H1 (cell line): ENCODE measurements around the gene SLC31A2. TPM values are rescaled to one million over a fixed set of nuclear protein-coding genes. Genes with fewer than 3 reads are reported as not detected.

ENCODE experiments used
- CTCF ChIA-PET: fragments of 300-600 bp; sonication (Branson Sonifier 250); formaldehyde crosslinking; loops from one replicate; lab custom pipeline; 2021; ENCODE audit not compliant: partially characterized antibody; lab: Charles Lee
- POLR2A ChIA-PET: fragments of 300-600 bp; sonication (Branson Sonifier 250); formaldehyde crosslinking; loops from one replicate; lab custom pipeline; 2021; ENCODE audit warnings: inconsistent platforms; ENCODE audit not compliant: partially characterized antibody; lab: Charles Lee
- DNase-seq, 2 experiments: peaks; one replicate each; pipeline versions ENCODE4 v3.0.0 to v3.0.0-alpha.2; 2010 to 2022; ENCODE audit warnings: low spot score in 2 of 2, low read depth in 1 of 2, mixed read lengths in 1 of 2
- FAIRE-seq: peaks from 2 replicates; lab custom pipeline; 2011; peaks lifted over from hg19 to GRCh38; lab: Jason Lieb, UNC
- H2AFZ ChIP-seq: 2 replicates; pipeline ENCODE4 v1.8.1; 2012; ENCODE audit warnings: low read length, inconsistent platforms
- H2AK5ac ChIP-seq: 2 replicates; pipeline ENCODE4 v1.6.1; 2013; ENCODE audit warnings: low read depth, low read length
- H2BK120ac ChIP-seq: replicated peaks from 2 replicates; pipeline ENCODE3; 2013; ENCODE audit warnings: low read depth, low read length, inconsistent platforms
- H2BK12ac ChIP-seq: 2 replicates; pipeline ENCODE4 v1.6.1; 2013; ENCODE audit warnings: low read depth, low read length
- H2BK15ac ChIP-seq: 2 replicates; pipeline ENCODE4 v1.6.1; 2013; ENCODE audit warnings: low read length
- H2BK20ac ChIP-seq: 2 replicates; pipeline ENCODE4 v1.6.1; 2013; ENCODE audit warnings: low read length
- H2BK5ac ChIP-seq: 2 replicates; pipeline ENCODE4 v1.6.1; 2013; ENCODE audit warnings: low read depth, low read length
- H3K14ac ChIP-seq: 2 replicates; pipeline ENCODE4 v1.6.1; 2013; ENCODE audit warnings: inconsistent platforms; ENCODE audit not compliant: insufficient read length
- H3K18ac ChIP-seq: 2 replicates; pipeline ENCODE4 v1.6.1; 2013; ENCODE audit warnings: low read length; ENCODE audit errors: extremely low read depth
- H3K23ac ChIP-seq: 2 replicates; pipeline ENCODE4 v1.6.1; 2013; ENCODE audit warnings: inconsistent platforms; ENCODE audit not compliant: insufficient read length
- H3K23me2 ChIP-seq: 2 replicates; pipeline ENCODE4 v1.6.1; 2013; ENCODE audit warnings: low read depth, low read length
- H3K27ac ChIP-seq: 2 replicates; pipeline ENCODE4 v1.6.1; 2011; ENCODE audit warnings: low read depth, low read length, inconsistent platforms
- H3K27me3 ChIP-seq, 4 experiments: replicated peaks in 1 of 4; 1 replicate in 1 of 4; 2 replicates in 3 of 4; pipeline versions ENCODE4 v1.6.1 to v1.8.1; 2011 to 2013; ENCODE audit warnings: low read length in 3 of 4, mild to moderate bottlenecking in 3 of 4, inconsistent platforms in 2 of 4, mixed read lengths in 2 of 4, moderate library complexity in 1 of 4; ENCODE audit not compliant: control insufficient read depth in 3 of 4, insufficient read depth in 3 of 4; ENCODE audit errors: extremely low read depth in 1 of 4
- H3K36me3 ChIP-seq, 4 experiments: 2 replicates each; pipeline versions ENCODE4 v1.6.1 to v1.8.1; 2011 to 2013; ENCODE audit warnings: mild to moderate bottlenecking in 4 of 4, low read length in 3 of 4, moderate library complexity in 2 of 4, control low read depth in 1 of 4, inconsistent platforms in 1 of 4; ENCODE audit not compliant: insufficient read depth in 4 of 4, control insufficient read depth in 2 of 4
- H3K4ac ChIP-seq: replicated peaks from 2 replicates; pipeline ENCODE3; 2013; ENCODE audit warnings: low read length, low read depth, mixed read lengths, inconsistent platforms; ENCODE audit not compliant: insufficient read length
- H3K4me1 ChIP-seq, 4 experiments: replicated peaks in 1 of 4; 1 replicate in 1 of 4; 2 replicates in 3 of 4; pipeline versions ENCODE4 v1.6.1 to v1.8.1; 2011 to 2013; ENCODE audit warnings: low read length in 3 of 4, inconsistent platforms in 2 of 4, mixed read lengths in 1 of 4; ENCODE audit not compliant: insufficient read depth in 4 of 4, control insufficient read depth in 3 of 4
- H3K4me2 ChIP-seq, 2 experiments: 2 replicates each; pipeline versions ENCODE4 v1.6.1 to v1.8.1; 2011 to 2013; ENCODE audit warnings: low read depth in 2 of 2, low read length in 2 of 2, control low read depth in 1 of 2, inconsistent platforms in 1 of 2, mild to moderate bottlenecking in 1 of 2; ENCODE audit not compliant: insufficient read depth in 1 of 2
- H3K4me3 ChIP-seq, 4 experiments: fragments of 200-600, 300-600 bp in 1 of 4; sonication (generic), shearing (Covaris generic), sonication (Bioruptor Twin) in 1 of 4; 2 replicates each; pipeline versions ENCODE4 v1.5.1 to v1.8.1; 2011 to 2016; ENCODE audit warnings: low read length in 4 of 4, low read depth in 3 of 4, control low read depth in 2 of 4, inconsistent platforms in 2 of 4, mild to moderate bottlenecking in 2 of 4, mixed read lengths in 1 of 4, moderate library complexity in 1 of 4; ENCODE audit not compliant: insufficient read depth in 2 of 4; ENCODE audit errors: extremely low read depth in 1 of 4
- H3K56ac ChIP-seq: replicated peaks from 2 replicates; pipeline ENCODE3; 2013; ENCODE audit warnings: low read depth, mild to moderate bottlenecking, mixed read lengths, low read length, inconsistent platforms; ENCODE audit not compliant: insufficient read length
- H3K79me1 ChIP-seq: 2 replicates; pipeline ENCODE4 v1.6.1; 2013; ENCODE audit warnings: low read depth, low read length, control low read depth
- H3K79me2 ChIP-seq, 2 experiments: 2 replicates each; pipeline versions ENCODE4 v1.6.1 to v1.8.1; 2012 to 2013; ENCODE audit warnings: low read length in 2 of 2, mild to moderate bottlenecking in 2 of 2, inconsistent platforms in 1 of 2; ENCODE audit not compliant: insufficient read depth in 2 of 2, control insufficient read depth in 1 of 2
- H3K9ac ChIP-seq, 4 experiments: replicated peaks in 1 of 4; 1 replicate in 1 of 4; 2 replicates in 3 of 4; pipeline versions ENCODE4 v1.6.1 to v1.8.1; 2011 to 2013; ENCODE audit warnings: low read depth in 3 of 4, low read length in 3 of 4, control low read depth in 2 of 4, mild to moderate bottlenecking in 2 of 4, moderate library complexity in 2 of 4, inconsistent platforms in 1 of 4; ENCODE audit errors: extremely low read depth in 1 of 4
- H3K9me3 ChIP-seq, 2 experiments: 2 replicates each; pipeline versions ENCODE4 v1.6.1 to v1.8.1; 2012 to 2013; ENCODE audit warnings: mild to moderate bottlenecking in 2 of 2, moderate library complexity in 2 of 2, control low read depth in 1 of 2, inconsistent platforms in 1 of 2, low read depth in 1 of 2, low read length in 1 of 2, mixed read lengths in 1 of 2; ENCODE audit not compliant: insufficient read depth in 2 of 2
- H4K20me1 ChIP-seq, 2 experiments: replicated peaks in 1 of 2; 2 replicates each; pipeline versions ENCODE3 to v1.8.1; 2011 to 2013; ENCODE audit warnings: inconsistent platforms in 2 of 2, low read length in 2 of 2, mild to moderate bottlenecking in 1 of 2; ENCODE audit not compliant: insufficient read depth in 2 of 2, control insufficient read depth in 1 of 2
- H4K5ac ChIP-seq: 2 replicates; pipeline ENCODE4 v1.6.1; 2013; ENCODE audit warnings: low read length, low read depth, mixed read lengths, inconsistent platforms; ENCODE audit not compliant: insufficient read length
- H4K8ac ChIP-seq: 2 replicates; pipeline ENCODE4 v1.8.0; 2013; ENCODE audit warnings: mild to moderate bottlenecking, moderate library complexity, low read length, inconsistent platforms; ENCODE audit not compliant: insufficient read depth; ENCODE audit errors: extremely low read depth
- H4K91ac ChIP-seq: replicated peaks from 2 replicates; pipeline ENCODE3; 2013; ENCODE audit warnings: low read length, mixed read lengths, inconsistent platforms; ENCODE audit not compliant: insufficient read length
- CEBPB ChIP-seq: IDR thresholded peaks from 2 replicates; pipeline ENCODE4 v1.6.1; 2012; ENCODE audit warnings: low read depth, low read length
- GABPA ChIP-seq: IDR thresholded peaks from 2 replicates; pipeline ENCODE4 v1.6.1; 2011; ENCODE audit warnings: mild to moderate bottlenecking, low read length, moderate library complexity, borderline replicate concordance; ENCODE audit not compliant: insufficient read depth
- NANOG ChIP-seq: IDR thresholded peaks from 2 replicates; pipeline ENCODE4 v1.6.1; 2011; ENCODE audit warnings: low read length, low read depth, mild to moderate bottlenecking, inconsistent platforms; ENCODE audit not compliant: insufficient read depth, poor library complexity, severe bottlenecking
- NRF1 ChIP-seq: IDR thresholded peaks from 2 replicates; pipeline ENCODE4 v1.6.1; 2011; ENCODE audit warnings: mild to moderate bottlenecking, low read depth, low read length, improper control_type of control experiment
- WGBS, 2 experiments: shearing (Covaris generic) in 1 of 2; methylation state at CpG; one replicate each; pipeline versions ENCODE4 v1.1.6 to v1.1.7; 2013 to 2015; ENCODE audit warnings: low lambda C conversion rate in 2 of 2, mixed read lengths in 2 of 2, inconsistent platforms in 1 of 2, low coverage in 1 of 2, missing lambda C conversion rate in 1 of 2; ENCODE audit not compliant: insufficient replicate concordance in 2 of 2, insufficient coverage in 1 of 2, insufficient read length in 1 of 2; ENCODE audit errors: extremely low coverage in 1 of 2, missing lambda C conversion rate in 1 of 2; 5-methylcytosine and 5-hydroxymethylcytosine counted together
- polyA plus RNA-seq, 7 experiments: library from polyadenylated mRNA; depleted of rRNA in 3 of 7; stranded (reverse) in 5 of 7; unstranded in 2 of 7; fragments of >200 nt in 5 of 7; fragments of 200-250 nt in 2 of 7; gene quantifications; 1 replicate in 5 of 7; 2 replicates in 1 of 7; 4 replicates in 1 of 7; pipeline versions ENCODE4 v1.2.1 to v1.2.3, GENCODE V29; 2011 to 2013; ENCODE audit warnings: missing spikeins in 2 of 7, mixed read lengths in 2 of 7
- total RNA-seq: library from RNA; stranded (reverse); fragmentation: NEBNext Ultra II Directional; extraction: Animal tissue kit (Norgen Biotek cat#: 25700); gene quantifications from 2 replicates; pipeline ENCODE4 v1.2.1, GENCODE V29; 2021

Gene SLC31A2
- total and polyA plus RNA-seq, 2 of the 8 experiments (the other 6 are each of a cell fraction or from before 2014, with no cell fraction given) = 2.0 to 2.9 TPM

DNA sequence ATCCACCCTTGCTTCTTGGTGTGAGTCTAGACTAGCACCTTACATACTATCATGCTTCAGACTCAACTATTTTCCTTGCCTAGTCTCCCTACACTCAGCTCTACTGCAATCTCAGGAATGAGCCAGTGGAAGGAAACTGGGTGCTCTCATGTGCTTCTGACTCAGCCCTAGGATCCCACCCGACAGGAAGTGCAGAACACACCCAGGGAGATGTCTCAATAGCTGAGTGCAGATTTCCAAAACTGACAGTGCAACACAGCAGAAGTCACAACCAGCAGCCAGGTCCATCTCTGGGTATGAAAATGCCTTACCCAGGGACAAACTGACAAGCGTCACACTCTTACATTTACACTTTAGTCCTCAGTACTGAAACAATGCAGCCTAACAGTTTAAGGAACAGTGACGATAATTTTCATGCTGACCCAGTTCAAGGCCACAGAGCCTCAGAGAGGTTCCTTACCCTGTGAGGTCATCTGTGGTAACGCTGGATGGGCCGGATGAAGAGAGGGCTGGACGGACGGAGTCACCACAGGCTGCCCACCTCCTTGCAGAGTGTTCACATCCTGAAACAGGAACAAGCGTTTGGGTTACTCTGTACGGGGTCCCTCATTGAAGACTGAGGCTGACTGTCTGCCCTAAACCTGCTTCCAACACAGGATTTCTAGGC is 37.3 kb downstream of the SLC31A2 start:
- no peaks in the 10 kb centered on the region for H3K27me3 ChIP-seq
- FAIRE-seq (no peak), DNase-seq (no peak)
- no peak overlapping the region for H2BK15ac ChIP-seq
- TF ChIP-seq CEBPB (no peak), GABPA (no peak), NRF1 (no peak), NANOG (no peak)
- no peak overlapping the region for H2BK5ac ChIP-seq
- H3K79me1 ChIP-seq = no peaks in the 10 kb centered on the region
- H3K79me2 ChIP-seq = no peaks in the 10 kb centered on the region
- no peaks in the 10 kb centered on the region for H3K4me1 ChIP-seq
- ChIA-PET POLR2A (interaction anchor here (1.0 kb wide), 1 partner anchor 33 kb away, joined by 3 read pairs; the partner anchor contains the start of genes FKBP15 and SLC31A1), CTCF (no interaction called here)
- no peak overlapping the region for H3K18ac ChIP-seq
- H4K20me1 ChIP-seq = peaks cover 0 to 1% of the 10 kb centered on the region in 2 experiments
- no peaks in the 10 kb centered on the region for H3K9me3 ChIP-seq
- no peak overlapping the region for H3K4ac ChIP-seq
- WGBS, 2 experiments = 89% methylated on average over 9 of the region's 9 CpGs; no CpG with 5 or more reads in 1 of the 2 experiments
- H3K4me2 ChIP-seq = no peak overlapping the region
- H3K27ac ChIP-seq = no peak overlapping the region
- H2BK120ac ChIP-seq = no peak overlapping the region
- H2AFZ ChIP-seq = no peak overlapping the region
- no peak overlapping the region for H3K23ac ChIP-seq
- no peak overlapping the region for H4K8ac ChIP-seq
- no peak overlapping the region for H3K56ac ChIP-seq
- H4K5ac ChIP-seq = no peak overlapping the region
- H3K4me3 ChIP-seq = no peak overlapping the region
- no peak overlapping the region for H4K91ac ChIP-seq
- no peak overlapping the region for H2AK5ac ChIP-seq
- H3K14ac ChIP-seq = no peak overlapping the region
- H3K36me3 ChIP-seq = peaks cover 0 to 54% (median 25%) of the 10 kb centered on the region in 4 experiments; a peak in 7 of 8 replicates
- H3K23me2 ChIP-seq = no peaks in the 10 kb centered on the region
- H3K9ac ChIP-seq = no peak overlapping the region
- H2BK12ac ChIP-seq = no peak overlapping the region
- no peak overlapping the region for H2BK20ac ChIP-seq
